ENCODE data around the gene AP1S2.
"Not testable (repeated sequence)": the region's sequence is repeated elsewhere in the genome, so short reads cannot be mapped to it uniquely, and the experiment has no call there.

Gene AP1S2
- total RNA-seq = 36.2 to 44.8 reads per million in 2 donors

DNA sequence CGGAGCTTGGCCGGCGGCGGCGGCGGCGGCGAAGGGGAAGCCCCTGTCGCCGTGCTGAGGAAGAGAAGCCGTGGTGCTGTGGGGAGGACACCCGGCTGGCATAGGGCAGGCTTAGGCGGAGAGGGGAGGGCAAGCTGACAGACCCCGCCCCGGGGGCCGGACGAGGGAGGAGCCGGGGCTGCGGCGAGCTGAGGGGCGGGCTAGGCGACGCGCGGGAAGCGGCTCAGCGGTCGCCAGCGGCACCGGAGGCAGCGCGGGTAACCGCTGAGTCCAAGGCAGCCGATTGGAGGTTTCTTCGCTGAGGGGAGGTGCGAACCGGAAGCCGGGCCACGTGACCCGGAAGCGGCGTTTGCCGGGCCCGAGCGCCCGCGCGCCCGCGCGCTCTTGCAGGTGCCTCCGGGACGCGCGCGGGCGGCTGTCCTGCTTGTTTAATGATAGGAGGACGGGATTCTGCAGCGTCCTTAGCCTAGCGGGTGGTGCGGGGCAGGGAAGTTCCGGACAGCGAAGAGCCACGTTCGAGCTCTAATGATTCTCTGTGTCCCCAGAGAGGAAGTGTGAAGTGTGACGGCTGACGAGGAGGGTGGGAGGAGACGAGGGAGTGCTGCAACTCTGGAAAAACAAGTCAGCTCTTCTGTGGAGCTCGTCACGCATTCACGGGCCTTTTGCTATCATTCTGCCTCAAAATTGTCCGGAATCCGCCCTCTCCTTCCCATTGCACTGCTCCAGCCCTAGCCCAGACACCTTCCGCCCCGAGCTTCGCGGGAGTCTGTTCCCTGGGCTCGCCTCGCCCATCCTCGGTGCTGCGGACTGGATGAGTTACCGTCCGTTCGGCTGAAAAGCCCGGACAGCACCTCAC is at the start of gene AP1S2:
Gene AP1S2 (minus strand): TSS at position 102 of the 856 bp plus-strand sequence. CDS start 2,289 bp downstream, outside the sequence.
- peak; percentile 81 to 99 (median 89) for DNase-seq

DNA sequence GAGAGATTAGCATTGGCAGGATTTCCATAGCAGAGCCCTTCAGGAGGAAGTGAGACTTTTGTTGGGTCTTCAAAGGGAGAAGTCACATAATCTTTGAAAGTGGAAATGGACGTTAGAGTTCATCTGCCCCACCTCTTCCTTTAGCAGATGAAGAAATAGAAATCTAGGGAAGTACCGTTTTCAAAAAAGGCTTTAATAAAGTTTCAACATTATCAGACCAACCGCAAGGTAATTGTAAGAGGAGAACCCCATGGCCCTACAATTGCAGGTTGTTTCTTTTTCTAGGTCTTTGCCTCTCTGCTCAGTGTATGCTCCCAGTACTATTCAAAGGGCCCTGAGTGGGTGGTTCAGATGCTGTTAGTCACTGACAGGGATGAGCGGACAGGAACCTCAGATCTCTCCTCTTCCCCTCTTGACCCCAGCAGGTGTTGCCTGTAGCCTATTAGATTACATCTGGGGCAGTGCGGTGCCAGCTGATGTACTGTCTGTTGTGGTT is 48.6 kb upstream of the AP1S2 start:
- no peak for DNase-seq

DNA sequence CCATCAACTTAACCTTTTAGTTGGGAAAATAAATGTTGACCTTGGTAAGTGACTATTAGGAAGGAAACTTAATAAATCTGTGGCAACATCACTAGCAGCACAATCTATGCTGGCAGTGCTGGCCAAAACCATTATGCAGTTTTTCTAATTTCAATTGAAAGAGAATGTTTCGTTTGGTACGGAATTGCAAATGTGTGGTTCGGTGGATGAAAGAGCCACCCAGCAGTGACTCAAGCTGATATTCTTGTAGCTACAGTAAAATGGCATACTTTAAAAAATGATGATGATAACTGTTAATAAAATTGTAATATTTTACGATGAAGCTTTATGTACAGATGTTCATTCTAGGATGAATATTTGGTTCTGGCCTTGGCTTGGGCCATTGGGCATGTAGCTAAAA is 40.7 kb upstream of the AP1S2 start:
- DNase-seq = no peak

DNA sequence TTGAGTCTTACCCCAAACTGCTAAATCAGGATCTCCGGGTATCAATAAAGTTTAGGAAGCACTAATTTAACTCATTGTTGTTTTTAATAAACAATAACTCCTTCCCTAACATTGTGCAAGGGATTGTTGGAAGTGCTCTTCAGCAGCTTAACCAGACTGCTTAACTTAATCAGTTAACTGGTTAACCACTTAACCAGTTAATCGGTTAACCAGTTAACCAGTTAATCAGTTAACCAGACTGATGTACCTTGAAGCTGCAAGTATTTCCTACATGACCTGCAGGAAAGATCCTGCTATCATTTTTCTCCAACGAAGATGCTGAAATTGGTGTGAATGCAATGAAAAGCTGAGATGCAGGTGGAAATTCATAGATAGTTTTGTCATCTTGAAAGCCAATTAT is 40.1 kb upstream of the AP1S2 start:
- no peak for DNase-seq

DNA sequence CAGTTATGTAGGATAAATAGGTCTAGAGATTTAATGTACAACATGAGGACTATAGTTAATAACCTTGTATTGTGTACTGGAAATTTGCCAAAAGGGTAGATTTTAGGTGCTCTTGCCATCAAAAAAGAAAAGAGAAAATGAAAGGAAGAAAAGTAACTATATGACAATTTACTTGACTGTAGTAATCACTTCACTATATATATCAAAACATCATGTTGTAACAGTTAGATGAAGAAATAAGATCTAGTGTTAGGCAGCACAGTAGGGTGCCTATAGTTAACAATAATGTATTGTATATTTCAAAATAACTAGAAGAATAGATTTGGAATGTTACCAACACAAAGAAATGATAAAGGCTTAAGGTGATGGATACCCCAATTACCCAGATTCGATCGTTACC is 35.9 kb upstream of the AP1S2 start:
- no peak for DNase-seq

DNA sequence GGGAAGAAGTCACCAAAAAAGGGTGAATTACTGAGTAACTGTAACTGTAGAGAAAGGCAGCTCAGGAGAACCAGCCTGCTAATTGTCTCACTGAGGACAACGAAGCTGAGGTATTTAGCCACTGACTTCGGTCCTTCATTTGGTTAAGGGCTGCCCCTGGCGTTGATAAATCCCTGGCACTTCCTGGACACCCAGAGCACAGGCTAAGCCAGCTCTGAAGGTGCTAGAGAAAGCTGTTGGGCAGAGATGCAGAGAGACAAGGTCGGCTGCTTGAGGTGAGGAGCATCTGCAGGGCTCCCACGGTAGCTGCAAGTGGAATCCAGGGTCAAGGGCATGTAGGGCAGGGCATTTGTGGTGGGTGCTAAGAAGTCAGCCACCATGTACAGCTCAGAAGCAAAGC is 33.4 kb upstream of the AP1S2 start:
- DNase-seq = no peak

GRCh38 chrX:15883540-15883863 is 28.9 kb upstream of the AP1S2 start:
- no peak for DNase-seq

DNA sequence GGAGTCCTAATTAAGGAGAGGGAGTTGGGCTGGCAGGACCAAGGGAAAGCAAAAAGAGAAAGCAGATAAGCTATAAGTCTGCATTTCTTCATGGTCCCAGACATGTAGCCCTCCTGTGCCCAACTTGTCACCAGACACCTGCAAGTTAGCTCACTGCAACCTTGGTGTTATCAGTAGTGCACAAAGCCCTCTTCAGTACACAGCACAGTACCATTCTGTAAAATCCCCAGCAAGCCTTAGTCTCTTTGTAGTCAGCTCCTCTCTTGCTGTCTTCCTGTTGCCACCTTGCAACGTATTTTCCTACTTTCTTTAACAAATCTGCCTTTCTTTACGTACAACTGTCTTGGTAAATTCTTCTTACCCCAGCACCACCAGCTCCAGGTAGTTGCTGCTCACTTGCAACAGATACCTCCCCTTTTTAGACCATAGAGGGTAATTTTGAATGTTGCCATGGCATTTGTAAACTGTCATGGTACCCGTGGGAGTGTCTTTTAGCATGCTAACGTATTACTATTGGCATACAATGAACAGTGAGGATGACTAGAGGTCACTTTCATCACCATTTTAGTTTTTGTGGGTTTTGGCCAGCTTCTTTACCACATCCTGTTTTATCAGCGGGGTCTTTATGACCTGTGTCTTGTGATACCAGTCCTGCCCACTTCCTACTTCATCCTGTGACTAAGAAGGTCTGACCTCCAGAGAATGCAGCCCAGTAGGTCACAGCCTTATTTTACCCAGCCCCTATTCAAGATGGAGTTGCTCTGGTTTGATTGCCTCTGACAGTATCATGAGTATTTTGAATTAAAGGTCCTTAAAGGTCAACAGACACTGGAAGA is 28.3 kb upstream of the AP1S2 start:
- no peak for DNase-seq

DNA sequence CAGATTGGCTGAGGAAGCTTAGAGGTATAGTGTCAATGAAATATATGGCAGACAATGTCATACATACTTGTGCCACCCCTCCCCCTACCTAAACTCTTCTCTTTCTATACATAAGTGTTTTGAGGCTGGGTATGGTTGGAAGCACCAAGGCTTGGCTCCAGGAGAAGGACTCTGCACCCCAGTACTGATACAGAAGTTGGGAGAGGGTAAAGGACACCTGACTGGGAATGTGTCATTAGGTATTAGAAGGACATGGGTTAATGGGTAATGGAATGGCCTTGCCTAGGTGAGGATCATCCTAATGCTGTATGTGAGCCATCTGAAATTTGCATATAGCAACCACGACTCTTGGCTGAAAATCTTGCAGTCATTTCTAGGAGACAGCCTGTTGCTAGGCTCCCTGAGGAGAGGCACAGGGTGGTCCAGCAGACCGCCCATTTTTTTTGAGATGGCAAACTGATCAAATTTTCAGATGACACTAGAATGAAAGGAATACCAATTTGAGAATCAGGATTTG is 26.8 kb upstream of the AP1S2 start:
- no peak for DNase-seq

DNA sequence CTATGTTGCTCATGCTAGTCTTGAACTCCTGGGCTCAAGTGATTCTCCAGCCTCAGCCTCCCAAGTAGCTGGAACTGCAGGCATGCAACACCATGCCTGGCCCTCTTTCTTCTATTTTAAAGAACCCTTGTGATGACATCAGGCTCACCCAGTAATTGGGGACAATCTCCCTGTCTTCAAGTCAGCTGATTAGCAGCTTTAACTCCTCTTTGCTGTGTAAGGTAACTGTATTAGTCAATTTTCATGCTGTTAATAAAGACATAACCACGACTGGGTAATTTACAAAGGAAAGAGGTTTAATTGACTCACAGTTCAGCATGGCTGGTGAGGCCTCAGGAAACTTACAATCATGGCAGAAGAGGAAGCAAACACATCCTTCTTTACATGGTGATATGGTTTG is 23.3 kb upstream of the AP1S2 start:
- DNase-seq = not testable (repeated sequence)

GRCh38 chrX:15877380-15877779 is 22.8 kb upstream of the AP1S2 start:
- DNase-seq = no peak

GRCh38 chrX:15874672-15875071 is 20.1 kb upstream of the AP1S2 start:
- no peak for DNase-seq

DNA sequence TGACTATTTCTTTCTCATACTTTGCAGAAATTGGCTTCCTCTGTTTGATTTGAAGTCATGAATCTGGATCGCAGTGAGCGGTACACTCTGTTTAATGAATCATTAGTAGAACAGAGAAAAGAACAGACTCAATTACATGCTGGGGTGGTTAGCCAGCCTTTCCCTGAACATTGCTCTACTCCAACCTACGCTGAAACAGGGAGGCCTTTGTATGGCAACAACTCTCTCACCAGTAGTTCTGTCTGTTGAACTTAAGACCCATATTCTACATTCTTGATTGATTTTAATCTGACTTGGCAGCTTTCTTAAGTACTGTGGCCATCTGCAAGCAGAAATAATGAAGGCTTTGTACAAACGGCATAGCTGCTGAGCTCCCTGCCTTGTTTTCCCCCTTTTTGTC is 19.0 kb upstream of the AP1S2 start:
- no peak for DNase-seq

GRCh38 chrX:15870310-15870709 is 15.7 kb upstream of the AP1S2 start:
- DNase-seq = no peak

GRCh38 chrX:15869695-15870094 is 15.1 kb upstream of the AP1S2 start:
- no peak for DNase-seq

GRCh38 chrX:15866147-15866546 is 11.5 kb upstream of the AP1S2 start:
- DNase-seq = no peak

- DNase-seq = no peak
Observed at GRCh38 chrX:15864629-15865028, 10.0 kb upstream of the AP1S2 start.

DNA sequence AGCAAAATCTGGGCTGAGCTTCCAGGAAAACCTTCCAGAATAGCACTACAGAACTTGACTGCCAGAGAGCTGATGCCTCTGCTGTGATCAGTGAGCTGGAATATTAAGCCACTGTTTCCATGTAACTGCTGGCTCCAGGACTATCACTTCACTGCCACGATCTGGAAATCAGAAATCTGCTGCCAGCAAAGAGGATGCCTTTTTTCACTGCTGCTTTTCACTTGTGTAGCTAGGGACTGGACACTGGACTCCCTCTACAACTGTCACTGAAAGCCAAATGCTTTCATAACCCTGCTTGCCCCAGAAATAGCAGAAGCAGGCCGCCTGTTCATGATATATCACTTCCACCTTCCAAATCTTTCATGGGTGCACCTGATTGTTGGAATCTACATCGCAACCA is 9.4 kb upstream of the AP1S2 start:
- DNase-seq = no peak

DNA sequence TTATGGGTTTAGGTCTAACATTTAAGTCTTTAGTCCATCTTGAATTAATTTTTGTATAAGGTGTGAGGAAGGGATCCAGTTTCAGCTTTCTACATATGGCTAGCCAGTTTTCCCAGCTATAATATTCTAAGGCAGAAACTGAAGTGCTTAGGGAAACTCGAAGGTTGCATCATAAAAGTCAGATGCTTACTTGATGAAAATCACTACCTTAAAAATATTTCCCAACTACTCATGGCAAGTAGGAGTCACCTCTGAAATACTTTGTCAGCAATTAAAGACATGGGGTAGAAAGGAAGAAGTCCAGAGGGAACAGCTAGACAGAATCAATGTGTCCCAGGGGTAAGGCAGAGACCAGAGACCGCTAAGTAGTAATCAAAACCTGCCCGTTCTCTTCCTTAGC is 6.3 kb upstream of the AP1S2 start:
- no peak for DNase-seq

- no peak for DNase-seq
Observed at GRCh38 chrX:15858051-15858450, 3.4 kb upstream of the AP1S2 start.

- DNase-seq = no peak
Observed at GRCh38 chrX:15856636-15857035, 2.0 kb upstream of the AP1S2 start.

DNA sequence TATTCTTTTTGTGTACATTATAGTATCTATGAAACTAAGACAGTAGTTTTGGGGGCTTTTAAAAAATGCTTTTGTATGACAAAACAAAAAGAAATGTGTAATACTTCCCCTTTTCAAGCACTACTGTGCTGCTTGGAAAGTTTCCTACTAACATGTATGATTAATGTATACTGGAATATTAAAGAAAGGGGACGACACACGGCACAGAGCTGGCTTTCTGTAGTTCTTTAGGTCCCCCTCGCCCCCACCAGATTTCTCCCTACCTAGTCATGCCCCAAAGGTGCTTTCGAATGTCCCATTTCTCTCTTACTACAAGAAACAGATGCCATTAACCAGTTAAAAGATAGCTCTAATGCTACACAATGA is 1.6 kb upstream of the AP1S2 start:
- DNase-seq = no peak

- DNase-seq = no peak
Observed at GRCh38 chrX:15855568-15856221, 1.1 kb upstream of the AP1S2 start.
